Activated CD4-positive, CD25-positive, alpha-beta regulatory T cell treated with anti-CD3 and anti-CD28 coated beads, Interleukin-2, amount 50 U/mL, for 72 hours (primary cell): ENCODE measurements around the gene CSF2.

Experiments used
- DNase-seq: peaks from one replicate; pipeline ENCODE4 v3.0.0; 2021

CSF2 gene

GRCh38 chr5:132070460-132071337 is 2.9 kb upstream of the CSF2 start:
- DNase-seq: no peak

- no peak for DNase-seq
Measured at GRCh38 chr5:132071338-132071707, 2.3 kb upstream of the CSF2 start.

GRCh38 chr5:132072070-132072469 is 1.5 kb upstream of the CSF2 start:
- no peak for DNase-seq

GRCh38 chr5:132072528-132072927 is 1.1 kb upstream of the CSF2 start:
- no peak for DNase-seq

- no peak for DNase-seq
Measured at GRCh38 chr5:132074091-132074771, 642 bp downstream of the CSF2 start.

GRCh38 chr5:132074772-132075718 is 1.5 kb downstream of the CSF2 start:
- DNase-seq: no peak

- no peak for DNase-seq
Measured at GRCh38 chr5:132075719-132076077, 2.1 kb downstream of the CSF2 start.

- DNase-seq: no peak
Measured at GRCh38 chr5:132076202-132076830, 2.7 kb downstream of the CSF2 start.

- DNase-seq: no peak
Measured at GRCh38 chr5:132076983-132077382, 3.4 kb downstream of the CSF2 start.

GRCh38 chr5:132079081-132079480 is 5.5 kb downstream of the CSF2 start:
- no peak for DNase-seq

GRCh38 chr5:132079619-132080018 is 6.0 kb downstream of the CSF2 start:
- no peak for DNase-seq

GRCh38 chr5:132080595-132080994 is 7.0 kb downstream of the CSF2 start:
- DNase-seq: no peak

GRCh38 chr5:132081458-132081857 is 7.9 kb downstream of the CSF2 start:
- no peak for DNase-seq

GRCh38 chr5:132082329-132083023 is 8.9 kb downstream of the CSF2 start:
- no peak for DNase-seq

- no peak for DNase-seq
Measured at GRCh38 chr5:132083071-132083678, 9.6 kb downstream of the CSF2 start.

GRCh38 chr5:132085686-132086085 is 12.1 kb downstream of the CSF2 start:
- no peak for DNase-seq

GRCh38 chr5:132086277-132086794 is 12.7 kb downstream of the CSF2 start:
- no peak for DNase-seq

- no peak for DNase-seq
Measured at GRCh38 chr5:132087176-132087575, 13.6 kb downstream of the CSF2 start.

GRCh38 chr5:132087661-132088060 is 14.1 kb downstream of the CSF2 start:
- peak; percentile 21 for DNase-seq

- no peak for DNase-seq
Measured at GRCh38 chr5:132089363-132089762, 15.8 kb downstream of the CSF2 start.

- peak; percentile 26 for DNase-seq
Measured at GRCh38 chr5:132090107-132090506, 16.5 kb downstream of the CSF2 start.
